CD14-positive monocyte (primary cell): ENCODE results near the gene FUT8. TPM values are rescaled to one million over a fixed set of nuclear protein-coding genes. Genes with fewer than 3 reads are reported as not detected.

Experiments
- DNase-seq, 3 donors: peaks; one replicate each; pipeline ENCODE4 v3.0.0-alpha.2; 2011 to 2022
- H2AFZ ChIP-seq: 2 replicates; pipeline ENCODE4 v1.6.0; 2012; ENCODE audit warnings: mild to moderate bottlenecking, low read depth, low read length, inconsistent platforms; ENCODE audit not compliant: insufficient read depth, poor library complexity, severe bottlenecking
- H3K27ac ChIP-seq, 2 donors: 1 replicate in 1 of 2; 2 replicates in 1 of 2; pipeline ENCODE4 v1.5.1; 2012 to 2013; ENCODE audit warnings: low read length in 2 of 2, control low read depth in 1 of 2, inconsistent platforms in 1 of 2, low read depth in 1 of 2, mild to moderate bottlenecking in 1 of 2
- H3K27me3 ChIP-seq, 2 donors: one replicate each; pipeline versions ENCODE4 v1.6.0 to v1.6.1; 2011 to 2013; ENCODE audit warnings: low read length in 2 of 2; ENCODE audit not compliant: control insufficient read depth in 2 of 2, insufficient read depth in 2 of 2
- H3K36me3 ChIP-seq, 2 donors: replicated peaks in 1 of 2; 1 replicate in 1 of 2; 2 replicates in 1 of 2; pipeline versions ENCODE4 v1.5.1 to v1.6.1; 2012 to 2013; ENCODE audit warnings: low read length in 2 of 2, control low read depth in 1 of 2, inconsistent platforms in 1 of 2, mild to moderate bottlenecking in 1 of 2; ENCODE audit not compliant: insufficient read depth in 2 of 2, control insufficient read depth in 1 of 2
- H3K4me1 ChIP-seq, 2 donors: 1 replicate in 1 of 2; 2 replicates in 1 of 2; pipeline versions ENCODE4 v1.5.1 to v1.6.1; 2012 to 2013; ENCODE audit warnings: low read length in 2 of 2, control low read depth in 1 of 2, inconsistent platforms in 1 of 2, mild to moderate bottlenecking in 1 of 2, moderate library complexity in 1 of 2; ENCODE audit not compliant: insufficient read depth in 2 of 2, control insufficient read depth in 1 of 2
- H3K4me2 ChIP-seq: replicated peaks from 2 replicates; pipeline ENCODE3; 2012; ENCODE audit warnings: low read length, moderate library complexity, mild to moderate bottlenecking; ENCODE audit not compliant: poor library complexity, severe bottlenecking; ENCODE audit errors: extremely low read depth
- H3K4me3 ChIP-seq, 3 experiments: fragments of 200-600 bp in 1 of 3; sonication (generic) in 1 of 3; replicated peaks in 1 of 3; 1 replicate in 2 of 3; 2 replicates in 1 of 3; pipeline ENCODE4 v1.5.1; 2011 to 2013; ENCODE audit warnings: low read length in 3 of 3, mild to moderate bottlenecking in 3 of 3, control low read depth in 2 of 3, low read depth in 2 of 3, inconsistent platforms in 1 of 3, moderate library complexity in 1 of 3
- H3K79me2 ChIP-seq: 2 replicates; pipeline ENCODE4 v1.6.0; 2012; ENCODE audit warnings: mild to moderate bottlenecking, control low read depth, inconsistent platforms, low read length, moderate library complexity; ENCODE audit not compliant: insufficient read depth
- H3K9ac ChIP-seq: 2 replicates; pipeline ENCODE4 v1.6.0; 2017; ENCODE audit warnings: low read length, mild to moderate bottlenecking; ENCODE audit not compliant: insufficient read depth, poor library complexity, severe bottlenecking
- H3K9me3 ChIP-seq, 2 donors: replicated peaks in 1 of 2; 1 replicate in 1 of 2; 2 replicates in 1 of 2; pipeline versions ENCODE4 v1.5.1 to v1.6.1; 2012 to 2013; ENCODE audit warnings: low read length in 2 of 2, control low read depth in 1 of 2; ENCODE audit not compliant: control insufficient read depth in 1 of 2, insufficient read depth in 1 of 2
- H4K20me1 ChIP-seq: 2 replicates; pipeline ENCODE4 v1.6.0; 2012; ENCODE audit warnings: mild to moderate bottlenecking, low read length, control low read depth, moderate library complexity; ENCODE audit not compliant: insufficient read depth
- H3K27ac Mint-ChIP-seq, 7 donors: one replicate each; pipeline ENCODE4 v1.8.0; 2020; ENCODE audit warnings: mild to moderate bottlenecking in 7 of 7, mixed read lengths in 7 of 7, moderate library complexity in 6 of 7, inconsistent platforms in 2 of 7
- H3K27me3 Mint-ChIP-seq, 3 donors: one replicate each; pipeline ENCODE4 v1.8.0; 2021 to 2022; ENCODE audit warnings: low read depth in 3 of 3, mild to moderate bottlenecking in 3 of 3, mixed read lengths in 3 of 3, moderate library complexity in 3 of 3, inconsistent platforms in 1 of 3
- H3K36me3 Mint-ChIP-seq, 2 donors: one replicate each; pipeline ENCODE4 v1.8.0; 2020; ENCODE audit warnings: mixed read lengths in 2 of 2, inconsistent platforms in 1 of 2, mild to moderate bottlenecking in 1 of 2
- H3K4me1 Mint-ChIP-seq: one replicate; pipeline ENCODE4 v1.8.0; 2020; ENCODE audit warnings: mild to moderate bottlenecking, mixed read lengths
- H3K4me3 Mint-ChIP-seq, 2 donors: one replicate each; pipeline ENCODE4 v1.8.0; 2020; ENCODE audit warnings: mild to moderate bottlenecking in 2 of 2, mixed read lengths in 2 of 2, moderate library complexity in 1 of 2
- H3K9me3 Mint-ChIP-seq, 7 donors: one replicate each; pipeline ENCODE4 v1.8.0; 2020 to 2022; ENCODE audit warnings: mixed read lengths in 7 of 7, mild to moderate bottlenecking in 6 of 7, moderate library complexity in 6 of 7, inconsistent platforms in 2 of 7
- CTCF ChIP-seq: fragments of 200-600 bp; IDR thresholded peaks from one replicate; pipeline ENCODE4 v1.8.0; 2022; ENCODE audit warnings: antibody characterized with exemption, mild to moderate bottlenecking
- WGBS: methylation state at CpG from one replicate; pipeline ENCODE4 v1.1.5; 2013; ENCODE audit warnings: missing lambda C conversion rate; ENCODE audit not compliant: insufficient coverage; 5-methylcytosine and 5-hydroxymethylcytosine counted together
- intact Hi-C, 2 donors: fragments of 100-400 bp; cut with micrococcal nuclease; formaldehyde crosslinking; loops; one replicate each; pipeline versions ENCODE4 v1.15.0 to v1.15.1; 2023
- polyA plus RNA-seq, 3 donors: library from polyadenylated mRNA; depleted of rRNA in 1 of 3; unstranded in 2 of 3; stranded (reverse) in 1 of 3; fragments of 300-500 nt in 2 of 3; fragments of >200 nt in 1 of 3; fragmentation: Illumina TruSeq in 2 of 3; gene quantifications; 1 replicate in 2 of 3; 2 replicates in 1 of 3; pipeline ENCODE4 v1.2.3, GENCODE V29; 2012 to 2021

FUT8 gene
- polyA plus RNA-seq, 3 donors, result 1.6 to 5.1 (median 5.0) TPM

GRCh38 chr14:65594882-65595237 is 182.3 kb downstream of the FUT8 start:
- no peak overlapping the region for H3K27ac ChIP-seq
- H3K9ac ChIP-seq, result no peak overlapping the region
- no peaks in the 10 kb centered on the region for H3K27me3 ChIP-seq
- no peaks in the 10 kb centered on the region for H3K27me3 Mint-ChIP-seq
- H3K4me3 ChIP-seq, result no peak overlapping the region
- peaks cover 0 to 9% (median 3%) of the 10 kb centered on the region in 7 donors for H3K9me3 Mint-ChIP-seq
- H3K79me2 ChIP-seq, result no peaks in the 10 kb centered on the region
- no peaks in the 10 kb centered on the region for H3K4me1 Mint-ChIP-seq
- H3K9me3 ChIP-seq, result peaks cover 0 to 13% of the 10 kb centered on the region in 2 donors
- no peak overlapping the region for H2AFZ ChIP-seq
- no peaks in the 10 kb centered on the region for H3K36me3 ChIP-seq
- no peaks in the 10 kb centered on the region for H4K20me1 ChIP-seq
- no peak for TF ChIP-seq CTCF
- WGBS, result 100% methylated on average over 2 of the region's 5 CpGs
- H3K27ac Mint-ChIP-seq, result no peak overlapping the region
- peaks cover 0 to 4% of the 10 kb centered on the region in 2 donors for H3K36me3 Mint-ChIP-seq
- H3K4me2 ChIP-seq, result no peak overlapping the region
- no peaks in the 10 kb centered on the region for H3K4me1 ChIP-seq
- no peak for DNase-seq
- no peak overlapping the region for H3K4me3 Mint-ChIP-seq
- intact Hi-C loops, result no loop called here

- no CpG with 5 or more reads among the region's 1 CpG for WGBS
- Histone ChIP-seq H3K27me3 (no peaks in the 10 kb centered on the region), H3K4me3 (no peak overlapping the region), H3K79me2 (no peaks in the 10 kb centered on the region), H3K36me3 (no peaks in the 10 kb centered on the region), H3K4me2 (no peak overlapping the region), H3K9ac (no peak overlapping the region), H3K9me3 (peaks cover 0 to 6% of the 10 kb centered on the region in 2 donors), H3K4me1 (no peaks in the 10 kb centered on the region), H2AFZ (no peak overlapping the region), H4K20me1 (no peaks in the 10 kb centered on the region), H3K27ac (no peak overlapping the region)
- intact Hi-C loops, result no loop called here
- DNase-seq, result no peak
- peaks cover 0 to 4% of the 10 kb centered on the region in 2 donors for H3K36me3 Mint-ChIP-seq
- no peak for TF ChIP-seq CTCF
- no peak overlapping the region for H3K27ac Mint-ChIP-seq
- H3K4me3 Mint-ChIP-seq, result no peak overlapping the region
- H3K9me3 Mint-ChIP-seq, result peaks cover 0 to 9% (median 3%) of the 10 kb centered on the region in 7 donors
- H3K27me3 Mint-ChIP-seq, result no peaks in the 10 kb centered on the region
- no peaks in the 10 kb centered on the region for H3K4me1 Mint-ChIP-seq
Measured at GRCh38 chr14:65599375-65599774, 186.8 kb downstream of the FUT8 start.
